NCI-H460 (cell line): ENCODE measurements around the gene TMTC4. TPM values are rescaled to one million over a fixed set of nuclear protein-coding genes. Genes with fewer than 3 reads are reported as not detected.

Experiments used
- total RNA-seq: library from RNA; depleted of rRNA; stranded (reverse); fragments of >200 nt; shearing (Covaris generic); gene quantifications from 2 replicates; pipeline ENCODE4 v1.2.3, GENCODE V29; 2014; rRNA removed

Gene TMTC4
- total RNA-seq, 1 experiment from 2014 or later, result 19.8 TPM

Other genes with a start within 250 kb of the TMTC4 start
- 2.2 and 3.3 TPM in 2 replicates for gene GGACT, start 86.0 kb downstream of the TMTC4 start, total RNA-seq